D721Med (cell line): ENCODE measurements around the gene ITIH4.

Experiments
- DNase-seq: peaks from one replicate; pipeline ENCODE4 v3.0.0; 2011; ENCODE audit warnings: low spot score; ENCODE audit not compliant: insufficient read length
- FAIRE-seq: peaks from 2 replicates; lab custom pipeline; 2011; peaks lifted over from hg19 to GRCh38; lab: Jason Lieb, UNC
- TF ChIP-seq, protein P1 (sequence below): IDR thresholded peaks from 2 replicates; pipeline ENCODE4 v1.5.1; 2012; ENCODE audit warnings: mild to moderate bottlenecking, control low read depth; ENCODE audit not compliant: insufficient read depth; ENCODE audit errors: missing control alignments

The ITIH4 gene

GRCh38 chr3:52860424-52860768, 29.9 kb upstream of the ITIH4 start:
- TF ChIP-seq, protein P1, sequence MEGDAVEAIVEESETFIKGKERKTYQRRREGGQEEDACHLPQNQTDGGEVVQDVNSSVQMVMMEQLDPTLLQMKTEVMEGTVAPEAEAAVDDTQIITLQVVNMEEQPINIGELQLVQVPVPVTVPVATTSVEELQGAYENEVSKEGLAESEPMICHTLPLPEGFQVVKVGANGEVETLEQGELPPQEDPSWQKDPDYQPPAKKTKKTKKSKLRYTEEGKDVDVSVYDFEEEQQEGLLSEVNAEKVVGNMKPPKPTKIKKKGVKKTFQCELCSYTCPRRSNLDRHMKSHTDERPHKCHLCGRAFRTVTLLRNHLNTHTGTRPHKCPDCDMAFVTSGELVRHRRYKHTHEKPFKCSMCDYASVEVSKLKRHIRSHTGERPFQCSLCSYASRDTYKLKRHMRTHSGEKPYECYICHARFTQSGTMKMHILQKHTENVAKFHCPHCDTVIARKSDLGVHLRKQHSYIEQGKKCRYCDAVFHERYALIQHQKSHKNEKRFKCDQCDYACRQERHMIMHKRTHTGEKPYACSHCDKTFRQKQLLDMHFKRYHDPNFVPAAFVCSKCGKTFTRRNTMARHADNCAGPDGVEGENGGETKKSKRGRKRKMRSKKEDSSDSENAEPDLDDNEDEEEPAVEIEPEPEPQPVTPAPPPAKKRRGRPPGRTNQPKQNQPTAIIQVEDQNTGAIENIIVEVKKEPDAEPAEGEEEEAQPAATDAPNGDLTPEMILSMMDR: no peak
- FAIRE-seq (no peak), DNase-seq (no peak)

DNA sequence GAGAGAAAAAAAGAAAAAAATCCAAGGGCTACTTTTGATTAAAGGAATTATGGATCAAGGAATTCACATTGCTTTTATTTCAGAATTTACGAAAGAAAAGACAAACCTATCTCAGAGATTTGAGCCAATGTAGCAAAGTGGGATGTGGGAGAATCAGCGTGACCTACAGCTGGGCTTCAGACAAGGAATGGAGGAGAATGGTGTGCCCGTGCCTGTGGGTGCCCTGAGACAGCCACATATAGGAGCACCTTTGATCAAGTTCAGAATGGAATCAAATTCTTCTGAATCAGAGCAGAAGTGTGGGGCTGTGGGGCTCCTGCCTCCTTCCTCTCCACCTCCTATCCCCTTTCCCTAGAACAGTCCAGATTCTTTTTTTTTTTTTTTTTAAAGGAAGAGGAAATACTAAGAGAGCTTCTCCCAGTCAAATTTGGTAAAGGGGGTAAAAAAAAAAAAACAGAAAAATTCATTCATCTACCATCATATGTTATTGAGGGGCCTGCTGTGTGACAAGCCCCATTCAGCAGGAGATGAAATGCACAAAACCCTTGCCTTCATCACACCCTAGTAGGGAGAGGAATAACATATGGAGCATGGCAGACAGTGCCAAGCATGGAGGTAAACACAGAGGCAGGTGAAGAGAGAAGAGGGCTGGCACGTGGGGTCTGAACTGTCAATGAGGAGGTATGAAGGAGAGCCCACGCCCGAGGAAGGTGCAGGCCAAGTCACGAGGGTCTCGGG, 29.4 kb upstream of the ITIH4 start:
- TF ChIP-seq, protein P1: no peak
- no peak for FAIRE-seq
- no peak for DNase-seq

DNA sequence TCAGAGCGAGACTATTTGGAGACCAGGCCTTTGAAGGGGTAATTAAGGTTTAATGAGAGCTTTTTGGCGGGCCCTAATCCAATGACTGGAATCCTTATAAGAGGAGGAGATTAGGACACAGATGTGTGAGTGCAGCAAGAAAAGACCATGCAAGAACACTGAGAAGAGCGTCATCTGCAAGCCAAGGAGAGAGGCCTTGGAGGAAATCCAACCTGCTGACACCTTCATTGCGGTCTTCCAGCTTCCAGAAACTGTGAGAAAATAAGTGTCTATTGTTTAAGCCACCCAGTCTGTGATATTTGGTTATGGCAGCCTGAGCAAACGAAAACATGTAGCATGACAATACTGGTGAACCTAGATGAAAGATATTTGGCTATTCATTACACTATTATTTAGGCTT, 27.4 kb upstream of the ITIH4 start:
- FAIRE-seq: no peak
- TF ChIP-seq, protein P1: no peak

DNA sequence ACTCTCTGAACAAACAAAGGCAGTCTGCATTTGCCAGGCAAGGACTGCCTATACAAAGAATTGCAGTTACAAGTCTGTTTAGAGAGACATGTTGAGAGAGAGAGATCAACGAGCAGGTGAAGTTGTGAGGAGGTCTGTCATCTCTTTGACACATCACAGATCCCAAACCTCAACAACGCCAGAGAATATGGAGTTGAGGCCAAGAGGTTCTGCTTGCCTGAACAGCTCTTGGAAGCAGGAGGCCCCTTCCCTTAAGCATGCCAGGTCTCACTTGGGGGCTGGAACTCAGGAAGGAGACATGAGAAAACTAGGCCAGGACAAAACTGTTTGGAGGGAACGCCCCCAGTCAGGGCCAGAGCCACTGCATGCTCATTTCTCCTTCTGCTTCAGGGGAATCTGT, 26.7 kb upstream of the ITIH4 start:
- no peak for DNase-seq
- TF ChIP-seq, protein P1: no peak
- FAIRE-seq: no peak

More for the DNA sequence above, 27.4 kb upstream of the ITIH4 start:
- no peak for DNase-seq

GRCh38 chr3:52856666-52857065, 26.2 kb upstream of the ITIH4 start:
- DNase-seq: no peak
- no peak for FAIRE-seq
- TF ChIP-seq, protein P1: no peak

GRCh38 chr3:52854013-52854412, 23.5 kb upstream of the ITIH4 start:
- TF ChIP-seq, protein P1: no peak
- FAIRE-seq: no peak

DNA sequence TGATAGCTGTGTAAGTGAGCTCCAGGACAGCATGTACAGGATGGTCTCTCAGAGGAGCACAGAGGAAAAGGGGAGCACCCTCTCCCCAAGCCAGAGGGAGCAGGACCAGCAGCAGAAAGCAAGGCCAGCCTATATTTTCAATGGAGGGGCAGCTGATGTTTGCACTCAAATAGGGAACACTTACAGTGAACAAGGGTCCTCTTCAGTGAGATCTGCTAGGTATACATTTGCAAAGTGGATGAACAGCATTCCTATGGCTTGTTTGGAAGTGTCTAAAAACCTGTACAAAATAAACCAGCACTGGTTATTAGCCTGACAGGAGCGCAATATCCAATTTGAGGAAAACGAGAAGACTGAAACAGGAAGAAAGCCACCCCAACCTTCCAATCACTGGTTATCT, 21.9 kb upstream of the ITIH4 start:
- DNase-seq: no peak
- FAIRE-seq: no peak
- TF ChIP-seq, protein P1: no peak

More at GRCh38 chr3:52854013-52854412, 23.5 kb upstream of the ITIH4 start:
- DNase-seq: no peak
